ENCODE results near the gene DUS3L.
"Not testable (repeated sequence)": the region's sequence is repeated elsewhere in the genome, so short reads cannot be mapped to it uniquely, and the experiment has no call there.

The DUS3L gene

DNA sequence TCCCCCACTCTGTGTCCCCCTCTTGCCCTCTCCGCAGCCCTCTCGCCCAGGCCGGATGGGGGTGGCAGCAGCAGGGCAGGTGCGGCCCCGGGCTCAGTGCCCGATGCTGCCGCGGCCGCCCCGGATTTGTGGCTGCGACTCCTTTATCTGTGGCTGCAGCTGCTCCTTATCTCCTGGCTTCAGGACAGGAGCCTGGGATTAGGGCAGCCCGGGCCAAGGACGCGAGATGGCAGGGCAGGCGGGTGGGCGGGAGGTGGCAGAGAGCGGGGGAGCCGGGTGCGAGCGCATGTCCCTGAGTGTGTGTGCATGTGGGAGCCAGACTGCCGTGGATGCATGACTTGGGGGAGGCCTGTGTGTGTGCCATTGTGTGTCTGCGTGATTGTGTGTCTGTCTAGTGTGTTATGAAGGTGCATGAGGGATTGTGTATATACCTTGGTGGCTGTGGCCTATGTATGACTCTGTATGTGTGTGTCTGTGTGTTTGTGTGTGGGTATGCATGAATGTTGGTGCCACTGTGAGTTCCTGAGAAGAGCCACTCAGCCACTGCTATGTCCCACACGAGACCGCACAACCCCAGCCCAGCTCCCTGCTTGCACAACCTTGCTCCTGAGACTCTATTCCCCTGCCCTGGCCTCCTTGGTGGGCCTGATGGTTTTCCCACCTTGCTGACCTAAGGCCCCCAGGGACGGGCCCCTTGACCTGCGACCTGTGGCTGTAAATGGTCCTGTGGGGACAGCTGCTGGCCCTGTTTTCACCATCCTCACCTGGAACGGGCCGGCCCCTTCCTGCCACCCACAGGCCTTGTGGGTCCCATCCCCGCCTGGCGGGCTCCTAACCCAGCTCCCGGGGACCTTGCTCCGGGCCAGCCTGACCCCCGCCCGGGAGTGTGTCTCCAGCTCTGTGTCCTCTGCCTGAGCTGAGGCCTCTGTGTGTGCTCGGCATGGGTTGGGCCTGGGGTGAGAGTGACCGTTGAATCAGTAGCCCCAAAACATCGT lies 8.6 kb upstream of the DUS3L start:
- DNase-seq, result no peak

- no peak for DNase-seq
These were observed 7.3 kb upstream of the DUS3L start for GRCh38 chr19:5798244-5798643.

- DNase-seq, result no peak
These were observed 4.5 kb upstream of the DUS3L start for GRCh38 chr19:5795382-5795919.

GRCh38 chr19:5793188-5793587 lies 2.2 kb upstream of the DUS3L start:
- DNase-seq, result no peak

- no peak for DNase-seq
These were observed 1.3 kb upstream of the DUS3L start for GRCh38 chr19:5792224-5792623.

DNA sequence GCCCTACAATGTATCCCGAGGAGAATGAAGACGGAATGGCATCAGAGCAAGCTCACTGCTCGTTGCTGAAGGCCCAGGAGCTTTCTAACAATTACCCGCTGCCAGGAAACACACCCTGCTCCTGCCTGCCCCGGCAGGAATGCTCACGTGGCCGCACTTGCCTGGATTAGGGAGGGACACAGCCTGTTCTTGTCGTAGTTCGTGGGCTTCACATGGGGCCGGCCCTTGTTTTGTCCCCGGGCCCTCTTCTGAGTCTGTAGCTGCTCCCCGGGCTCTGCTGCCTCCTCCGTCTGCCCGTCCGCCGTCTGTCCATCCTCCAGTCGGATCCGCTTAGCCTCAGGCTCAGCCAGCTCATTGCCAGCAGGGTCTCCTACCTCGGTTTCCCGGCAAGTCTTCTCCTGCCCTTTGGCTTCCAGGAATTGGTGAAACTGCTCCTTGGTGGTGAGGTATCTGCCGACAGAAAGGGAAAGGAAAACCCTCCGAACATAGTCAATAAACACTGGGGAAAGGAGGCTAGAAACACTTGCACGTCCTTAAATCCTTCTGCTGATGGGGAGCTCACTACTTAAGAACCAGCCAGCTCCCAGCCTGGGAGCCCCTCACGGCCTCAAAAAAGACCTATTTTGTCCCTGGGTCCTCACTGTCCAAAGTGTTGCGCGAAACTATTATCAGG lies 941 bp downstream of the DUS3L start:
- no peak for DNase-seq

DNA sequence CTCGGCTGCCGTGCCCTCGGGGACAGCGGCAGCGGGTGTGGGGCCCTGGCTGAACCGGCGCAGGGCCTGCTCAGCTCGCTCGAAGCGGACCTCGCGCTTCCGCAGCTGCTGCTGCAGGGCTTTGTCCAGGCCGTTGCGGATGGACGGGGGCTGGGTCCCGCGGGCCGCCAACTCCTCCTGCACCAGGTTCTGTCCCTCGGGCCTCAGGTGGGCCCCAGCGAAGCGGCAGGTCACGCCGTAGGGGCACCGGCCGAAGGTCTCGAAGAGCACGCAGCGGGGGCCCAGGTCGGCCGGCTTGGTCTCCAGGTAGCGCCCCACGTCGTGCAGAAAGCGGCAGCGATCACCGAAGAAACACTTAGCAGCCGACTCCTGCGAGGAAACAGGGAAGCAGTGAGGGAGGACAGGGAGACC lies 1.6 kb downstream of the DUS3L start:
- DNase-seq, result no peak

GRCh38 chr19:5788422-5788821 lies 2.5 kb downstream of the DUS3L start:
- DNase-seq, result no peak

DNA sequence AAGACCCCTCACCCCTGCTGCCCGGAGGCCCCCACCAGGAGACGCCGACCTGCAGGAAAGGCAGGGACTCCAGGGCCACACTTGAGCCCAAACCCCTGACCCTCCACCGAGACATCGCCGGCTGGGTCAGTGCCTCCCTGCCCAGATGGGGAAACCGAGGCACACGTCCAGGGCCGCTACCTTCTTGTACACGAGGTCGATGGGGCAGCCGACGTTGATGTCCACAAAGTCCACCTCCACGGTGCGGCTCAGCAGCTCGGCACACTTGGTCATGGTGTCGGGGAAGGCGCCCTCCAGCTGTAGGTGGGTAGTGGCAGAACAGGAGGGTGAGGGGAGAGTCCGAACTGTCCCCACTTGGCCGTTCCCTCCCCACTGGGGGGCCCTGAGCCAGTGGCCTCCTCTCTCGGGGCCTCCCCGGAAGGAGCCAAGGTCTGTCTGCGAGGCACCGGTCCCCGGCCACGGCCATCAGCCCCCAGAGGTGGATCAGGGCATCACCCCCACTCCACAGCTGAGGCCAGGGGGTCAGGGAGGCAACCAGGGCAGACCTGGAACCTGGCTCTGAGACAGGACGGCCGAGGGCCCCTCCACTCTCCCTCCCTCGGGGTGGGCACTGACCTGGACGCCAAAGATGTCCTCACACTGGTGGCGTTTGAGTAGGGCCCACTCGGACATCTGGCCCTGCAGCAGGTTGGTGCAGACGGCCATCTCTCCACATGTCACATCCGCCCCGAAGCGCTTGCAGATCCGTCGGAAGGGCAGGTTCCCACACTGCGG lies 3.4 kb downstream of the DUS3L start:
- DNase-seq, result no peak

DNA sequence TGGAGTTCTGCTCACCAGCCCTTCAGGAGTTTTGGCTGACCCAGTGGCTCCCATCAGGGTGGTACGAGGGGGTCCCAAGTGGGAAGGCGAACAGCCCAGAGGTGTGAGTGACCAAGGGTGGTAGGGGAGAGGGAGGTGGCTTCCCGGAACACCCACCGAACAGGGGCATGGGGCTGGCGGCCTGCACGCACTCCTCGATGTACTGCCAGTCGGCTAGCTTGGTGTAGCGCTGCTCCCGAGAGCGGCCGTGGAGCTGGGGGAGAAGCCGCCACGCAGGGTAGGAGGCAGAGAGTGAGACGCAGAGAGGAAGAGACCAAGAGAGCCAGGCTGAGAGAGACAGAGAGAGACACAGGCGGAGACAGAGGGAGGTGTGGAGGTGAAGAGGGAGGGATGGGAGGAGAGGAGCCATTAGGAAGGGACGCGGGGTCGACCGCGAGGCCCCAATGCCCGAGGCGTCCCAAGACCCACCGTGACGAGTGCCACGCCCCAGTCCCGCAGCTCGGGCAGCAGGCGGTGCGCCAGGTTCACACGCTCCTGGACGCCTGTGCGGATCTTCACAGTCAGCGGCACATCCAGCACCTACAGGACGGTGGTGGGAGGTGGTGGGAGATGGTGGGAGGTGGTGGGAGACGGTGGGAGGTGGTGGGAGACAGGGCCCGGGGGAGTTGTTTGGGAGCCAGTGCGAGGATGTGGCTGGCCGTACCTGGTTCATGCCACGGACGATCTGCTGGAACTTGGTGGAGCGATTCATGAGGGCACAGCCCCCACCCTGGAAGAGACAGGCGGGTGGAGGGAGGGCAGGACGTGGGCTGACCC lies 4.2 kb downstream of the DUS3L start:
- DNase-seq, result no peak

DNA sequence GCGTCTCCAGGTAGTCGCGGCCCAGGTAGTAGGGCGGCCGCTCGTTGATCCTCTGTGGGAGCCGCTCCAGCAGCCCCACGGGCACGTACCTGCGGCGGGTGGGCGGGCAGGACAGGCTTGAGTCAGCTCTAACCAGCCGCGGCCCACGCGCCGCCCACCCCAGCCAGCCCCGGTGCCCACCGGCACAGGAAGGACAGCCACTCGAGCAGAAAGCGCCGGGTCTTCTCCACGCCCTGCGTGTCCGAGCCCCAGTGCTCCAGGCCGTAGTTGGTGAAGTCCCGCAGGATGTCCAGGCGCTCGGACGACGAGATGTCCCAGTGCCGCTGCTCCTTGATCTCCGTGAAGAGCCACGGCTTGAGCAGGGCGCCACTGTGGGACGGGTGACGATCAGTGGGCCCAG lies 5.5 kb downstream of the DUS3L start:
- no peak for DNase-seq

DNA sequence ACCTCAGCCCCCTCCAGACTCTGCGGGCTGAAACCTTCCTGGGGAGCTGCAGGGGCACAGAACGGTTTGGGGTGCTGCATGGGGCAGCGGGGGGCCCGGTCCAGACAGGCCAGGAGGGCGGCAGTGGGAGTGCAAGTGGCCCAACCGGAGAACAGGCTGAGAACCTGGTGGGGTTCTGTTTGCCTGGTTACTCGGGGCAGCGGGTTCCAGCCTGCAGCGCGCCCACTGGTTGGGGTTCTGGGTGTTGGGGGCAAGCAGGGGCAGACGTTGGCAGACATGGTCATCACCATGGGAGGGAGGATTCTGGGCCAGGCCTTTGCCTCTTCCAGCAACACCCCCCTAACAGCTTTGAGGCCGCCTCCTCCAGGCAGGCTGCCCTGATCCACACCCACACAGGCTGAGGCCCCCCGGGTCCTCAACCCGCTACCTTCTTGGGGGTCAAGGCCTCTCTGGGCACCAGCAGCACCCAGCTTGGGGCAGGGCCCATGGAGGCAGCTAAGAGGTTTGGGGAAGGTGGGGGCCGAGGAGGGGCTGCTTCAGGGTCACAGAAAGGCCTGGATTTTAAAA lies 6.3 kb downstream of the DUS3L start, which contains the start of gene PRR22:
TSS of gene PRR22 (minus strand) at position 166 of the 567 bp plus-strand sequence. CDS start at position 80, 86 bp downstream.
- no peak for DNase-seq

DNA sequence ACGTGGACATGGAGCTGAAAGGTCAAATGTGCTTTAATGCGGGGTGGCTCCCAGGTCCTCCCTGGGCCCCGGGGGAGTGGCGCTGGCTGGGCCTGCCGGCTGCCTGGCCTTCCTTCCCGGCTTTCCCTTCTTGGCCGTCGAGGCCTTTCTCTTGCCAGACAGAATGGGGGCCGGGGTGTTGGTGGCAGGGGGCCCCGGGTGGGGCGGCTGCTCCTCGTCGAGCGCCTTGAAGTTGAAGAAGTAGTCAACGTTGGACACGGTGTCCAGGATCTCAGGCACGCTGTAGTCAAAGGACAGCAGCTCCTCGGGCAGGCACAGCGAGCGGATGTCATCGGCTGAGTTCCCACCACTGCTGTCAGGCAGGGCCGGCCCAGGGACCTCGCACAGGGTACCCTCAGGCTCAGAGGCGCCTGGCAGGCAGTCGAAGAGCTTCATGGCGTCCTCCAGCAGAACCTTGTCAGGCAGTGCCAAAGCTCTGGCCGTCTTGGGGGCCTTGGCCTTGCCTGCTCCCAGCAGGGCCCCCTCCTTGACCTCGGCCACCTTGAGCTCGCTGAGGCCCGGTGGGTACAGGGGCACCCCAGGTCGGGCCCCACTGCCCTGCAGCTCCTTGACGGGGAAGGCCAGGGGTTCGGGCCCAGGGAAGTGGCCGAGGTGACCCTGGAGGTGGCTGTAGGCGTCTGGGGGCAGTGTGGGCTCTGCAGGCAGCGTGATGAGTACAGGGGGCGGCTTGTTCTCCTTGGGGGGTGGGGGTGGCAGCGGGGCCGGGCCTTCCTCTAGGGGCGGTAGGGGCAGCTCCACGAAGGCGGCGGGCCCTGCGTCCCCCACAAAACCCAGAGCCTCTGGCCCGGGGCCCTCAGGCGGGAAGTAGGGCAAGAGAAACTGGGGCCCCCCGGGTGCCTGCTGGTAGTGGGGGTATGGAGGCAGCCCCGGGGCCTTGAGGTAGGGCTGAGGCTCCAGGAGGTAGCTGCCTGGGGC lies 7.7 kb downstream of the DUS3L start:
- DNase-seq, result no peak

DNA sequence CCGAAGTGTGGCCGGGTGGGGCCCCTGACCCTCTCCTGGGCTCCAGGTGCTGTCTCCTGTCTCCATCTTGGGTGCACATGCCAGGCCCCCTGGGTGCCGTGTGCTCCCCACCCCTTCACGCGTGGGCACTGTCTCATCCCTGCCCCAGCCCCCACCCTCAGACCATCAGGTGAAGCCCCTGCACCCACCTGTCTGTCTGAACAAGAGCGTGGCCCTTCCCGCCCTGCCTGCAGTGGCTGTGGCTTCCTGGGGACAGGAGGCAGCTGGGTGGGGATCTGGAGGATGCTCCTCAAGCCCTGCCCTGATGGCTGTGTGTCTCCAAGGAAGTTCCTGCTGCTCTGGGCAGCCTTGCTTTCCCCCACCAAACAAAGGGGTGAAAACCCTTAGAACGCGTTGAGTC lies 8.6 kb downstream of the DUS3L start:
- no peak for DNase-seq

DNA sequence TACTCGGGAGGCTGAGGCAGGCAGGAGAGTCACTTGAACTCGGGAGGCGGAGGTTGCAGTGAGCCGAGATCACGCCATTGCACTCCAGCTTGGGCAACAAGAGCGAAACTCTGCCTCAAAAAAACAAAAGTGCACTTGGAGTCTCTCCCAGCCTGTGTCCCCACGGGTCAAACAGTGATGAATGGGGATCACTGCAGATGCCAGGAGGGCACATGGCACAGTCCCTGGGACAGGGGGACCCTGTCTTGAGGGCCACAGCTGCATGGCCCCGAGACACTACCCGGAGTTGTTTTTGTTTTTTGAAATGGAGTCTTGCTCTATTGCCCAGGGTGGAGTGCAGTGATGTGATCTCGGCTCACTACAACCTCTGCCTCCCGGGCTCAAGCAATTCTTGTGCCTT lies 10.0 kb downstream of the DUS3L start:
- not testable (repeated sequence) for DNase-seq

DNA sequence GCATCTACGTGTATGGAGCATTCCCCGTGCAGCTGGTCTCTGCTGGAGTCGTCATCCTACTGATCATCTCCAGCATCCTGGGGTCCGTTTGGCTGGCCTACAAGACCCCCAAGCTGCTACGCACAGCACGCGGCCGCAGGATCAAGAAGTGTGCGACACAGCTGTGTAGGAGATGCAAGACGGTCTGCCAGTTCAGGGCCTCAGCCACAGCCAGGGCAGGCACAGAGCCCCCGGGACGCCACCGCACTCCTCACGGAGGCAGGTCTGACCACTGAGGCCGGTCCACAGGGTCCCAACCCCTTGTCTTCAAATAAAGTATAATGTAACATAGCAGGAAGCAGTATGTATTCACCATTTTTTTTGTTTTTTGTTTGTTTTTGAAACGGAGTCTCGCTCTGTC lies 12.6 kb downstream of the DUS3L start:
- DNase-seq, result no peak

DNA sequence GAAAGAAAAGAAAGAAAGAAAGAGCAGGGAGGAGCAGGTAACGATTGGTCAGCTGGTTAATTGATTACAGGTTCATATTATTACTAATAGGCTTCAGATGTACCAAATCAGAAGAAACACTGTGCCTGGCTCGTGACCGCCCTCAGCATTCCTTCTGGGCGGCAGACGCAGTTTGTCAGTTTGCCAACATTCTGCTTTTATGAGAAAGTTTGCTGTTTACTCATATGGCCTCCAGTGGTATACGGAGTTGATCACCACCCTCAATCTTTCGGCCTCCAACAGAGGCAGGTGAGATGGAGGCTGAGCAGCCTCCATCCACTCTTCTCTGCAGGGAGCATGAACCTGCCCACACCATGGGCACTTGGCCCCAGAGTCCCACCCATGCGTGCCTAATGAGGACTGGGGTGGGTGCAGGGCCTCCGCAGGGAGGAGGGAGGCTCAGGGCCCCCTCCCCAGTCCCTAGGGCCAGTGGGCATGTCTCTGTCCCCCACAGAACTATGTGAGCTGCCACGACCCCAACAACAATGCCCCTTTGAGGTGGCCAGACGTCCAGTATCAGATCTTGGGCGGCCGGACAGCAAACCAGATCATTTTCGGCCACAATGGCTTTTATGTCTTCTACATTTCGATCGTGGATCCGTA lies 15.2 kb downstream of the DUS3L start:
- DNase-seq, result no peak

DNA sequence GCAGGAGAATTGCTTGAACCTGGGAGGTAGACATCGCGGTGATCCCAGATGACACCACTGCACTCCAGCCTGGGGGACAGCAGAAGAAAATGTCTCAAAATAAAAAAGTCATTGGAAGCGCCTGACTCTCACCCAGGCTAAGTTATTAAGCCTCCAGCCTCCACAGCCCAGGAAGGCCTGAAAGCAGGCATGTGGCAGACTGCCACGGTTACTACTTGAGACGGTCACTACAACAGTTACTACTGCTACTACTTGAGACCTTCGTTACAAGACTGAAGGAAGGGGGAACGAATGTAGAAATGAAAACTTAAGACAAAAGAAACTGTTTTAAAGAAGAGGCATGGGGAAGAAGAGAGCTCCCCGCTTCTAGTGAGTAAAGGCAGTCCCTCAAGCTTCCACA lies 16.0 kb downstream of the DUS3L start:
- DNase-seq, result no peak

GRCh38 chr19:5773276-5773675 lies 17.7 kb downstream of the DUS3L start:
- no peak for DNase-seq

DNA sequence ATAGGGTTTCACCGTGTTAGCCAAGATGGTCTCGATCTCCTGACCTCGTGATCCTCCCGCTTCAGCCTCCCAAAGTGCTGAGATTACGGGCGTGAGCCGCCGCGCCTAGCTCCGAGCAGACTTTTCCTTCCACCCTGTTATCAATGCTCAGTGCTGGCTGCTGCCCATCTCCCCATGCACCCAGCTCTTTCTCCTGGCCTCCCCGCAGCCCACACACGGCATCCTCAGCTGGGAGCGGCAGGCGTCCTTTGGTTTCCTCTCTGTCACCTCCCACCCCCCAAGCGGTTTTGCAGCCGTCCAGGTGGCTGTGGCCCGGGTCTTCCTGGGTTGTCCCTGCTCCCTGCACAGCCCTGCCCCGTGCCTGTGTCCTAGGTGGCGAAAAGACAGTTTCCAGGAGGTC lies 18.5 kb downstream of the DUS3L start:
- no peak for DNase-seq
